Measurements from ENCODE around the gene INTS6L.

INTS6L gene

DNA sequence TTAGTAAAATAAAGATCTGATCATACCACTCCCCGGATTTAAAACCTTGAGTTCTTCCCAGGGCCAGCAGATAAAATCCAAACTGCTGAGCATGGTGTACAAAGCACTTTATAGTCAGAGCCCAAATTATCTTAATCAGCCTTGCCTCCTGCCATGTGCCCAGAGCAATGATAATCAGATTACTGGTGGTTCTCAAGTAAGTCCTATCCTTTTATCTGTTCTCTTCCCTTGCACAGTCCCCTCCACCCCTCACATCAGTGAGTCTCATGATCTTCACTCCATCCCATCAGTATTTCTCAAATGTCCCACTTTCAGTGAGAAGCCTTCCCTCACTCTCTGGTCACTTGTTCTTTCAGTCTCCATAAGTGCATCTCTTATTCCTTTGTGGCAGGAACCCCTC is 22.7 kb downstream of the INTS6L start:
- Histone ChIP-seq H3K4me1 (ENCODE audit: control insufficient read depth, low read depth, low read length) (no peaks in the 10 kb centered on the region), H2BK15ac (replicated peaks; ENCODE audit: low read depth) (no peak overlapping the region), H2AK5ac (ENCODE audit: low read length) (no peak overlapping the region), H3K27ac (ENCODE audit: low read depth, low read length) (no peak overlapping the region), H3K4me2 (ENCODE audit: low read length) (no peak overlapping the region), H3K4ac (ENCODE audit: low read depth, low read length) (no peak overlapping the region), H3K56ac (ENCODE audit: low read length) (no peak overlapping the region), H3K36me3 (ENCODE audit: control insufficient read depth, insufficient read depth, low read length) (no peaks in the 10 kb centered on the region), H3K79me1 (ENCODE audit: low read length) (no peaks in the 10 kb centered on the region), H4K8ac (ENCODE audit: low read depth, low read length) (no peak overlapping the region), H3K4me3 (ENCODE audit: low read length) (no peak overlapping the region), H3K18ac (ENCODE audit: low read length) (no peak overlapping the region), H3K9ac (ENCODE audit: low read length) (no peak overlapping the region), H2BK5ac (ENCODE audit: low read length) (no peak overlapping the region), H3K23ac (ENCODE audit: low read length) (no peak overlapping the region), H3K79me2 (ENCODE audit: control insufficient read depth, insufficient read depth, low read length) (no peaks in the 10 kb centered on the region), H3K27me3 (ENCODE audit: insufficient read depth, low read length, poor library complexity) (no peaks in the 10 kb centered on the region), H4K5ac (ENCODE audit: low read length) (no peak overlapping the region), H2BK120ac (ENCODE audit: low read depth, low read length) (no peak overlapping the region)
- WGBS (ENCODE audit: extremely low coverage, insufficient coverage, low lambda C conversion rate): no CpG with 5 or more reads among the region's 1 CpG
- no peak for DNase-seq

DNA sequence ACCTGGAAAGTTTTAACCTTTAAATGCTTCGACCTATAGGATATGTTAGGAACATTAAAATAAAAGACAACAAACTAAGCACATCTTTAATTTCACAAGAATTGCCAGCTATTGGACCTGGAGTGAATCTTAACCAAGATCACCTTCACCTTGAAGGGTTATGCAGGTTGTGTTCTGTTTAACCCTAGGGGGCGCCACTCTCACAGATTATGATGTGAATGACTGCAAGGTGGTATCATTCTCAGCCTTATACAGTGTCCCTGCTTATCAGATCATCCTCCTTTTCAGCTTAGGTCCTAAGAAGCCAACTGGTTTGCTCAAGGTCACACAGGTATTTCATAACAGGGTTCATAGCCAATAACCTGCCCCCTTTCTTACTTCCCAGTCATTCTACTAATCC is 23.5 kb downstream of the INTS6L start:
- H3K9ac ChIP-seq (ENCODE audit: low read length): no peak overlapping the region
- H3K79me2 ChIP-seq (ENCODE audit: control insufficient read depth, insufficient read depth, low read length): no peaks in the 10 kb centered on the region
- H3K79me1 ChIP-seq (ENCODE audit: low read length): no peaks in the 10 kb centered on the region
- H3K4me3 ChIP-seq (ENCODE audit: low read length): no peak overlapping the region
- no CpG with 5 or more reads among the region's 2 CpGs for WGBS (ENCODE audit: extremely low coverage, insufficient coverage, low lambda C conversion rate)
- no peak overlapping the region for H3K18ac ChIP-seq (ENCODE audit: low read length)
- H2BK120ac ChIP-seq (ENCODE audit: low read depth, low read length): no peak overlapping the region
- H3K56ac ChIP-seq (ENCODE audit: low read length): no peak overlapping the region
- no peaks in the 10 kb centered on the region for H3K4me1 ChIP-seq (ENCODE audit: control insufficient read depth, low read depth, low read length)
- no peak overlapping the region for H2BK5ac ChIP-seq (ENCODE audit: low read length)
- H2BK15ac ChIP-seq (replicated peaks; ENCODE audit: low read depth): no peak overlapping the region
- H4K5ac ChIP-seq (ENCODE audit: low read length): no peak overlapping the region
- H2AK5ac ChIP-seq (ENCODE audit: low read length): no peak overlapping the region
- H3K27me3 ChIP-seq (ENCODE audit: insufficient read depth, low read length, poor library complexity): no peaks in the 10 kb centered on the region
- H3K4me2 ChIP-seq (ENCODE audit: low read length): no peak overlapping the region
- no peaks in the 10 kb centered on the region for H3K36me3 ChIP-seq (ENCODE audit: control insufficient read depth, insufficient read depth, low read length)
- H3K23ac ChIP-seq (ENCODE audit: low read length): no peak overlapping the region
- H3K27ac ChIP-seq (ENCODE audit: low read depth, low read length): no peak overlapping the region
- no peak overlapping the region for H3K4ac ChIP-seq (ENCODE audit: low read depth, low read length)
- H4K8ac ChIP-seq (ENCODE audit: low read depth, low read length): no peak overlapping the region
- DNase-seq: peak; percentile 40

DNA sequence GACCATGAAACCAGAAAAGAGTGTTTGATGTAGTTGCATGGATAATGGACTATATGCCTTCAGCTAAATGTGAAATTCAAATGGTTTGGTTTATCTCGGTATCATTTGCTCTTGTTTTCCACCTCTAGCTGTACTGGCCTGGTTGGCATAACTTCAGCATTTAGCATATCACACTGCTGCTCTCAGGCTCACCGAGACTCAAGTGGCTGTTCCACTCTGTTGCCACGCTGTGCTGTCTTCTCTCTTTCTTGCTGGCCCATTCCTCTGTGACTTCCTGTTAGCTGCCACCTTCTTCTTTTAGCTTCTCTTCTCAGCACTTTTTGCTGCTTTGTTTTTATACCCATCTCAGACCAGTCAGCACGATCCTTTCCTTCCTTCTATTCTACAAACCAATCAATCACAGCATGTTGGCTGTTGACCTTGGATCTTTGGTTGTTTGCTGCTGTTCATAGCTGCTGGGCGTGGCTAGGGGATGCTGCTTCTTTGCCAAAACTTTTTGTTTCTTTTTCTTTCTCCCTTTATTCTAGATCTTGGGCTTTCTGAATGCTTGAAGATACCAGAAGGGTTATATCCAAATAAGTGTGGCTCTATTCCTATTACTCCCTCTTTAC is 24.0 kb downstream of the INTS6L start:
- no peak overlapping the region for H3K4me3 ChIP-seq (ENCODE audit: low read length)
- no peak overlapping the region for H3K18ac ChIP-seq (ENCODE audit: low read length)
- no peak overlapping the region for H4K8ac ChIP-seq (ENCODE audit: low read depth, low read length)
- H3K36me3 ChIP-seq (ENCODE audit: control insufficient read depth, insufficient read depth, low read length): no peaks in the 10 kb centered on the region
- no peaks in the 10 kb centered on the region for H3K27me3 ChIP-seq (ENCODE audit: insufficient read depth, low read length, poor library complexity)
- no peaks in the 10 kb centered on the region for H3K79me1 ChIP-seq (ENCODE audit: low read length)
- no peak overlapping the region for H3K4me2 ChIP-seq (ENCODE audit: low read length)
- DNase-seq: no peak
- no peak overlapping the region for H3K23ac ChIP-seq (ENCODE audit: low read length)
- no peak overlapping the region for H3K4ac ChIP-seq (ENCODE audit: low read depth, low read length)
- no peak overlapping the region for H3K27ac ChIP-seq (ENCODE audit: low read depth, low read length)
- H3K79me2 ChIP-seq (ENCODE audit: control insufficient read depth, insufficient read depth, low read length): no peaks in the 10 kb centered on the region
- H4K5ac ChIP-seq (ENCODE audit: low read length): no peak overlapping the region
- no peak overlapping the region for H3K9ac ChIP-seq (ENCODE audit: low read length)
- no CpG with 5 or more reads among the region's 5 CpGs for whole genome bisulfite sequencing (ENCODE audit: extremely low coverage, insufficient coverage, low lambda C conversion rate)
- no peak overlapping the region for H2BK15ac ChIP-seq (replicated peaks; ENCODE audit: low read depth)
- H3K56ac ChIP-seq (ENCODE audit: low read length): no peak overlapping the region
- H3K4me1 ChIP-seq (ENCODE audit: control insufficient read depth, low read depth, low read length): no peaks in the 10 kb centered on the region
- no peak overlapping the region for H2BK120ac ChIP-seq (ENCODE audit: low read depth, low read length)
- no peak overlapping the region for H2AK5ac ChIP-seq (ENCODE audit: low read length)
- no peak overlapping the region for H2BK5ac ChIP-seq (ENCODE audit: low read length)

DNA sequence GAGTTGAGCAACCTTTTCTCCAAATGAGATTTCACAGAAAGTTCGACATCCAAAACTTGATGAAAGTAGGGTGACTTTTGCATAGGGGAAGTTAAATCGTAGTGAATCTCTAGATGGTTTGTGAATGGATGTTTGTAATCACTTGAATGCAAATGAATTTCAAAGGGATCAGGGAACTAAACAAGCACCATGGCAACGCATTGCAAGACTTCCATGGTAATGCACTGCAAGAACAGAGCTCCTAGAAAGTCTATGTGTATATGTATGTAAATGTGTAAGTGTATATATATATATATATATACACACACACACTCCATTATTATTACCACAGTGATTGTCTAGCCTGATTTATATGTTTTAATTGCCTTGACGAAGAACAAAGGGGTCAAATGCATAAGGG is 27.3 kb downstream of the INTS6L start:
- Histone ChIP-seq H2BK5ac (ENCODE audit: low read length) (no peak overlapping the region), H3K23ac (ENCODE audit: low read length) (no peak overlapping the region), H3K4me2 (ENCODE audit: low read length) (no peak overlapping the region), H3K27ac (ENCODE audit: low read depth, low read length) (no peak overlapping the region), H3K4me1 (ENCODE audit: control insufficient read depth, low read depth, low read length) (no peaks in the 10 kb centered on the region), H2BK15ac (replicated peaks; ENCODE audit: low read depth) (no peak overlapping the region), H3K9ac (ENCODE audit: low read length) (no peak overlapping the region), H3K79me1 (ENCODE audit: low read length) (no peaks in the 10 kb centered on the region), H2AK5ac (ENCODE audit: low read length) (no peak overlapping the region), H4K8ac (ENCODE audit: low read depth, low read length) (no peak overlapping the region), H3K4ac (ENCODE audit: low read depth, low read length) (no peak overlapping the region), H3K79me2 (ENCODE audit: control insufficient read depth, insufficient read depth, low read length) (no peaks in the 10 kb centered on the region), H3K27me3 (ENCODE audit: insufficient read depth, low read length, poor library complexity) (no peaks in the 10 kb centered on the region), H3K56ac (ENCODE audit: low read length) (no peak overlapping the region), H3K4me3 (ENCODE audit: low read length) (no peak overlapping the region), H3K18ac (ENCODE audit: low read length) (no peak overlapping the region), H3K36me3 (ENCODE audit: control insufficient read depth, insufficient read depth, low read length) (no peaks in the 10 kb centered on the region), H2BK120ac (ENCODE audit: low read depth, low read length) (no peak overlapping the region), H4K5ac (ENCODE audit: low read length) (no peak overlapping the region)
- DNase-seq: peak; percentile 13
- WGBS (ENCODE audit: extremely low coverage, insufficient coverage, low lambda C conversion rate): no CpG with 5 or more reads among the region's 4 CpGs

DNA sequence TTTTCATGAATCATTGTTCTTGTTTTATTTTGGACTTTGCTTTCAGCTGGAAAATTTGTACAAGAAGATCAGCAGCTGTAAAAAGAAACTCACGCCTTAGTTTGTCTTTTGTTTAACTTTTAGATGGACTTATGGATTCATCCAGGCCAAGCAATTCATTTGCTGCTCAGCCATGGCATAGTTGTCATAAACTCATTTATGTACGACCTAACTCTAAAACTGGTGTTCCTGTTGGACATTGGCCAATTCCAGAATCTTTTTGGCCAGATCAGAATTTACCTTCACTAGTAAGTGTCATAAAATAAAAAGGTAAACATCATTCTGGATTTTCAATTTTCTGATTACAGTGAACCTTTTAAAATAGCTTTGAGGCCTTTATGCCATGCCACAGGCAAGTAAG is 29.1 kb downstream of the INTS6L start:
- no peaks in the 10 kb centered on the region for H3K36me3 ChIP-seq (ENCODE audit: control insufficient read depth, insufficient read depth, low read length)
- H3K18ac ChIP-seq (ENCODE audit: low read length): no peak overlapping the region
- H3K79me2 ChIP-seq (ENCODE audit: control insufficient read depth, insufficient read depth, low read length): no peaks in the 10 kb centered on the region
- no peak overlapping the region for H3K4me2 ChIP-seq (ENCODE audit: low read length)
- no peak overlapping the region for H3K27ac ChIP-seq (ENCODE audit: low read depth, low read length)
- no peaks in the 10 kb centered on the region for H3K27me3 ChIP-seq (ENCODE audit: insufficient read depth, low read length, poor library complexity)
- no CpG with 5 or more reads among the region's 2 CpGs for WGBS (ENCODE audit: extremely low coverage, insufficient coverage, low lambda C conversion rate)
- H3K4ac ChIP-seq (ENCODE audit: low read depth, low read length): no peak overlapping the region
- H4K5ac ChIP-seq (ENCODE audit: low read length): no peak overlapping the region
- H3K9ac ChIP-seq (ENCODE audit: low read length): no peak overlapping the region
- no peak overlapping the region for H3K4me3 ChIP-seq (ENCODE audit: low read length)
- H3K56ac ChIP-seq (ENCODE audit: low read length): no peak overlapping the region
- DNase-seq: no peak
- no peak overlapping the region for H2AK5ac ChIP-seq (ENCODE audit: low read length)
- no peaks in the 10 kb centered on the region for H3K4me1 ChIP-seq (ENCODE audit: control insufficient read depth, low read depth, low read length)
- no peak overlapping the region for H2BK120ac ChIP-seq (ENCODE audit: low read depth, low read length)
- H3K79me1 ChIP-seq (ENCODE audit: low read length): no peaks in the 10 kb centered on the region
- H4K8ac ChIP-seq (ENCODE audit: low read depth, low read length): no peak overlapping the region
- H2BK15ac ChIP-seq (replicated peaks; ENCODE audit: low read depth): no peak overlapping the region
- H3K23ac ChIP-seq (ENCODE audit: low read length): no peak overlapping the region
- H2BK5ac ChIP-seq (ENCODE audit: low read length): no peak overlapping the region

DNA sequence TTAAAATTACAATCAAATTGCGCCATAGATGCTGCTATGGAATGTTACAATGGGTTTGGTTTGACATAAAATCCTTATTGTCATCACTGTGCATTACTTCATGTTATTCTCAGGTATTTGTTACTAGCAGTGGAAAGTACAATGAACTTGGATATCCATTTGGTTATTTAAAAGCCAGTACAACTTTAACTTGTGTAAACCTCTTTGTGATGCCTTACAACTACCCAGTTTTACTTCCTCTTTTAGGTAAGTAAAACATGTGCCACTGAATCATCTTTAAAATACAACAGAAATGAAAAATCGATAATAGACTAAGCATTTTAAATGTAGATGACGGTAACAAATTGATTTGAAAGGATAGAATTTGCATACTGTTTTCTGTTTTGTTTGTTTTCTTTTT is 35.6 kb downstream of the INTS6L start:
- Histone ChIP-seq H3K4me2 (ENCODE audit: low read length) (no peak overlapping the region), H3K4me3 (ENCODE audit: low read length) (no peak overlapping the region), H3K79me1 (ENCODE audit: low read length) (no peaks in the 10 kb centered on the region), H2BK5ac (ENCODE audit: low read length) (no peak overlapping the region), H3K27ac (ENCODE audit: low read depth, low read length) (no peak overlapping the region), H3K23ac (ENCODE audit: low read length) (no peak overlapping the region), H3K4ac (ENCODE audit: low read depth, low read length) (no peak overlapping the region), H3K79me2 (ENCODE audit: control insufficient read depth, insufficient read depth, low read length) (no peaks in the 10 kb centered on the region), H3K9ac (ENCODE audit: low read length) (no peak overlapping the region), H2AK5ac (ENCODE audit: low read length) (no peak overlapping the region), H4K5ac (ENCODE audit: low read length) (no peak overlapping the region), H4K8ac (ENCODE audit: low read depth, low read length) (no peak overlapping the region), H3K36me3 (ENCODE audit: control insufficient read depth, insufficient read depth, low read length) (no peaks in the 10 kb centered on the region), H2BK120ac (ENCODE audit: low read depth, low read length) (no peak overlapping the region), H2BK15ac (replicated peaks; ENCODE audit: low read depth) (no peak overlapping the region), H3K27me3 (ENCODE audit: insufficient read depth, low read length, poor library complexity) (no peaks in the 10 kb centered on the region), H3K56ac (ENCODE audit: low read length) (no peak overlapping the region), H3K18ac (ENCODE audit: low read length) (no peak overlapping the region), H3K4me1 (ENCODE audit: control insufficient read depth, low read depth, low read length) (no peaks in the 10 kb centered on the region)
- WGBS (ENCODE audit: extremely low coverage, insufficient coverage, low lambda C conversion rate): no CpG with 5 or more reads among the region's 3 CpGs
- DNase-seq: no peak
